KMS-11 (cell line): ENCODE data around the gene HS3ST5.

Experiments used
- H2AFZ ChIP-seq: fragments of 200-600 bp; sonication (generic); 2 replicates; pipeline ENCODE4 v1.6.1; 2016; ENCODE audit warnings: antibody characterized with exemption, mixed run types, low read depth
- H3K27ac ChIP-seq: fragments of 200-600 bp; sonication (generic); 2 replicates; pipeline ENCODE4 v1.6.1; 2016; ENCODE audit warnings: mild to moderate bottlenecking, mixed run types
- H3K27me3 ChIP-seq: fragments of 200-600 bp; sonication (generic); 2 replicates; pipeline ENCODE4 v1.6.1; 2017; ENCODE audit warnings: mild to moderate bottlenecking, low read depth, mixed run types, moderate library complexity; ENCODE audit not compliant: insufficient read depth
- H3K36me3 ChIP-seq: fragments of 200-600 bp; sonication (generic); 2 replicates; pipeline ENCODE4 v1.6.1; 2017; ENCODE audit warnings: mild to moderate bottlenecking, mixed run types; ENCODE audit not compliant: insufficient read depth
- H3K4me1 ChIP-seq: fragments of 200-600 bp; sonication (generic); 2 replicates; pipeline ENCODE4 v1.6.1; 2016; ENCODE audit warnings: mild to moderate bottlenecking, low read depth, mixed run types; ENCODE audit not compliant: poor library complexity, severe bottlenecking
- H3K4me2 ChIP-seq: fragments of 200-600 bp; sonication (generic); 2 replicates; pipeline ENCODE4 v1.7.0; 2016; ENCODE audit warnings: mild to moderate bottlenecking, mixed run types
- H3K4me3 ChIP-seq: fragments of 200-600 bp; sonication (generic); IDR thresholded peaks from 2 replicates; pipeline ENCODE4 v1.6.1; 2017; ENCODE audit warnings: low read depth, low read length, mixed read lengths; ENCODE audit not compliant: insufficient read depth
- H3K79me2 ChIP-seq: fragments of 200-600 bp; sonication (generic); 2 replicates; pipeline ENCODE4 v1.6.1; 2016; ENCODE audit warnings: low read depth, mixed run types; ENCODE audit not compliant: insufficient read depth
- H3K9ac ChIP-seq: fragments of 200-600 bp; sonication (generic); 2 replicates; pipeline ENCODE4 v1.6.1; 2016; ENCODE audit warnings: mild to moderate bottlenecking, mixed run types
- H4K20me1 ChIP-seq: fragments of 200-600 bp; sonication (generic); 2 replicates; pipeline ENCODE4 v1.6.1; 2016; ENCODE audit warnings: mild to moderate bottlenecking, mixed run types; ENCODE audit not compliant: insufficient read depth
- TF ChIP-seq, protein P1 (sequence below): fragments of 200-600 bp; sonication (generic); conservative IDR thresholded peaks from 2 replicates; pipeline ENCODE4 v1.6.1; 2017; ENCODE audit warnings: low read depth, mild to moderate bottlenecking, antibody characterized with exemption, low read length, moderate library complexity, mixed read lengths

Gene HS3ST5

DNA sequence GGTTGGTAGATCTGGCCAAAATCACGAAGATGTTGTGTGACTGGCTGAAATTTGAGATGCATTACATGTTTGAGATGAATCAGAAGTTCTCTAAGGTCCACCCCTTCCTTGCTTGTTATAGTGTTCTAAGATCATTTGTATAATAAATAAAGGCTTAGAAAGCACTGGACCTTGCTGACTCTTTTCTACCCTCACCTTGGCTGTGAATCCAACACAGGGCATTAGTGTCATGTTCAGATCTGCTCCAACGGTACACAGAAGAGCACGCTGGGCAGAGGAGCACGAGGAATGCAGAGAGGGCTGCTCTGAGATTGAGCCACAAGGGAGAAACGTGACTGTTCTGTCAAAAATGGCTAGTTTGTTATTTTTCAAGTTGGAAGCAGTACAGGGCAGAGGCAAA lies 202.4 kb downstream of the HS3ST5 start:
- Histone ChIP-seq H3K4me2 (no peak overlapping the region), H3K36me3 (no peaks in the 10 kb centered on the region), H3K9ac (no peak overlapping the region), H3K4me3 (no peak overlapping the region), H3K4me1 (no peaks in the 10 kb centered on the region), H3K79me2 (no peaks in the 10 kb centered on the region), H3K27me3 (no peaks in the 10 kb centered on the region), H4K20me1 (no peaks in the 10 kb centered on the region), H3K27ac (no peak overlapping the region), H2AFZ (no peak overlapping the region)
- TF ChIP-seq, protein P1, sequence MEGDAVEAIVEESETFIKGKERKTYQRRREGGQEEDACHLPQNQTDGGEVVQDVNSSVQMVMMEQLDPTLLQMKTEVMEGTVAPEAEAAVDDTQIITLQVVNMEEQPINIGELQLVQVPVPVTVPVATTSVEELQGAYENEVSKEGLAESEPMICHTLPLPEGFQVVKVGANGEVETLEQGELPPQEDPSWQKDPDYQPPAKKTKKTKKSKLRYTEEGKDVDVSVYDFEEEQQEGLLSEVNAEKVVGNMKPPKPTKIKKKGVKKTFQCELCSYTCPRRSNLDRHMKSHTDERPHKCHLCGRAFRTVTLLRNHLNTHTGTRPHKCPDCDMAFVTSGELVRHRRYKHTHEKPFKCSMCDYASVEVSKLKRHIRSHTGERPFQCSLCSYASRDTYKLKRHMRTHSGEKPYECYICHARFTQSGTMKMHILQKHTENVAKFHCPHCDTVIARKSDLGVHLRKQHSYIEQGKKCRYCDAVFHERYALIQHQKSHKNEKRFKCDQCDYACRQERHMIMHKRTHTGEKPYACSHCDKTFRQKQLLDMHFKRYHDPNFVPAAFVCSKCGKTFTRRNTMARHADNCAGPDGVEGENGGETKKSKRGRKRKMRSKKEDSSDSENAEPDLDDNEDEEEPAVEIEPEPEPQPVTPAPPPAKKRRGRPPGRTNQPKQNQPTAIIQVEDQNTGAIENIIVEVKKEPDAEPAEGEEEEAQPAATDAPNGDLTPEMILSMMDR: no peak

DNA sequence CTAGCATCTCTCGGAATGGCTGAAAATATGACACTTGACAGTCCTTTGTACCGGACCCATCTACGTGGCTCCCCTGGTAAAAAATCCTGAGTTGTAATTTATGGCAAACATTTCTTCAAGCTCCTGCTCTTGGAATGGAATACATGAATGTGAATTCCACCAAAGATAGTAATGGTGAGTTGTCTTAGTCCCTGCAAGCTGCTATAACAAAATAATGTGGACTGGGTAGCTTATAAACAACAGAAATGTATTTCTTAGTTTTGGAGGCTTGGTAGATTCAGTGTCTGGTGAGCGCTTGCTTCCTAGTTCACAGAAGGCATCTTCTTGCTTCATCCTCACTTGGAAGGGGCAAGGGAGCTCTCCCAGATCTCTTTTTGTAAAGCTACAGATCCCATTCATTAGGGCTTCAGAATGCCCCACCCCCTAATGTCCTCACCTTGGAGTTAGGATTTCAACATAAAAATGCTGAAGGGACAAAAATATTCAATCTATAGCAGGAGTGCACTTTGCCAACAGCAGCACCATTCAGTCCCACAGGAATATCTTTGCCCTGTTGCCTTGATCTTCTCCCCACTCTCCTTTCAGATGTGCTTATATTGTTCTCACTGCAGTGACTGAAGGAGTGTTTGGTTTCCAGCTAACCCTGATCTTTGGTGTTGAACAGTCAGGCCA lies 204.1 kb downstream of the HS3ST5 start:
- Histone ChIP-seq H3K9ac (no peak overlapping the region), H3K79me2 (no peaks in the 10 kb centered on the region), H3K4me3 (no peak overlapping the region), H2AFZ (no peak overlapping the region), H3K4me2 (no peak overlapping the region), H3K27me3 (no peaks in the 10 kb centered on the region), H3K27ac (no peak overlapping the region), H3K4me1 (no peaks in the 10 kb centered on the region), H3K36me3 (no peaks in the 10 kb centered on the region), H4K20me1 (no peaks in the 10 kb centered on the region)
- TF ChIP-seq, protein P1: no peak

DNA sequence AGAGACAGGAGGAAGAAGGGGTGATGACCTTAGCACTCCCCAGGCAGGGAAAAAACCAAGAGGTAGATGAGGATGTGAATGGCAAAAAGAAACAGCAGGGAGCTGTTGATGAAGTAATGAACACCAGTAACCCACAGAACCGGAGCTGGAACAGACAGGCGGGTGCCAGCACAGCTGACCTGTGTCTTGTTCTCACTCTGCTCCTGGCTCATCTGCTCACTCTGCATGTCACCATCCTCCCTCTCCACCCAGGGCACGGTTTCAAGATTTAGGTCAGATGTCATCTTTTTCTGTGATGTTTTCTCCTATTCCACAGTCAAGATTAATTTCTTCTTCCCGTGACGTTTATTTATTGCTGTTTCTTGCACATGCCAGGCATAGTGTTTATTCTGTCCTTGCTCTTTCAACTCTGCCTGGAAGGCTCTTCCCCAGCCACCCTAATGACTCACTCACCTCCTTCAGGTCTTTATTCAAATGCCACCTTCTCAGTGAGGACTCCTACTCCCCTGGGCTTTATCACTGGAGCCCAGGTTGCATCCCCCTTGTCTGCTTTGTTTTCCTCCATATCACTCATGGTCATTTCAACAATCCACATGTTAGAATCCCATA lies 207.4 kb downstream of the HS3ST5 start:
- Histone ChIP-seq H4K20me1 (no peaks in the 10 kb centered on the region), H2AFZ (no peak overlapping the region), H3K4me2 (no peak overlapping the region), H3K4me1 (no peaks in the 10 kb centered on the region), H3K79me2 (no peaks in the 10 kb centered on the region), H3K27me3 (no peaks in the 10 kb centered on the region), H3K9ac (no peak overlapping the region), H3K36me3 (no peaks in the 10 kb centered on the region), H3K4me3 (no peak overlapping the region), H3K27ac (no peak overlapping the region)
- TF ChIP-seq, protein P1: no peak

DNA sequence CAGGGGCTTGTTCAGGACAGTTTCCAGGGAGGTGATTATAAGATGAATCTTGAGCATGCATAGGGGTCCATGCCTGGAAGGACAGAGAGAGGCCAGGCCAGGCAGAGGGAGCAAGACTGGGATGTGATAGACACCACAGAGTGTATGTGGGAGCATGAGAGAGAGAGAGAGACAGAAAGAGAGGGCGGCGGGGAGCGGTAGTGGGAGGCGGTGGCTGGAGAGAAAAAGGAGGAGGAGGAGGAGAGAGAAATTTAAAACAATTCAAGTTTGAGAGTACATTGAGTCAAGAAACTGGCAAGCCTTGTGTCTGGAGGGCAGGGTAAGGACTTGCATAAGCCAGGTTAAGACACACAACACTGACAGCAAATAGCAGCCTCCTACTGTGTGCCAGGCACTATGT lies 209.0 kb downstream of the HS3ST5 start:
- H3K4me3 ChIP-seq: no peak overlapping the region
- H3K4me1 ChIP-seq: peaks cover under 1% of the 10 kb centered on the region
- no peak overlapping the region for H3K9ac ChIP-seq
- no peak overlapping the region for H3K4me2 ChIP-seq
- H3K27ac ChIP-seq: no peak overlapping the region
- no peak overlapping the region for H2AFZ ChIP-seq
- H4K20me1 ChIP-seq: no peaks in the 10 kb centered on the region
- H3K36me3 ChIP-seq: no peaks in the 10 kb centered on the region
- TF ChIP-seq, protein P1: no peak
- H3K27me3 ChIP-seq: no peaks in the 10 kb centered on the region
- H3K79me2 ChIP-seq: no peaks in the 10 kb centered on the region
